ENCODE measurements around the gene POU5F1.

The POU5F1 gene

GRCh38 chr6:31140643-31141042 lies 29.8 kb downstream of the POU5F1 start:
- no peak for DNase-seq (ENCODE audit: low read depth)

DNA sequence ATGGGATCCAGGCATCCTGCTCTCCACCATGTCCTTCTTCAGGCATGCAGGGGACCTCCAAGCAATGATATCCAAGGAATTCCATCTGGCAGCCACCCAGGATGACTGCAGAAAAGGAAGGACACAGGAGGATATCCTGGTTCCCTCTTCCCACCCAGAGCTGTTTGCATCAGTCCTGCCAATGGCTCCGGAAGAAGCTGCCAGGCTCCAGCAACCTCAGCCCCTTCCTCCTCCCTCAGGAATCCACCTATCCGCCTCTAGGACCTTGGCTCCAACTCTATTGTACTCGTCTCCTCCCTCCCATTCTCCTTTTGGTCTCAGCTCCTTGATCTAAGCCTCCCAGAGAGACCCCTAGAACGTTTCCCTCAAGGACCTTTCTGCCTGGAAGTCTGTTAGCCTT lies 30.9 kb downstream of the POU5F1 start:
- peak; percentile 91 for DNase-seq (ENCODE audit: low read depth)

- DNase-seq (ENCODE audit: low read depth), result no peak
These were observed 31.5 kb downstream of the POU5F1 start, which contains the start of gene PSORS1C2 for GRCh38 chr6:31138982-31139381. Gene PSORS1C2, minus strand, starts transcription at chr6:31139066. Its CDS starts 40 bp downstream, at chr6:31139026.

GRCh38 chr6:31135710-31136109 lies 34.8 kb downstream of the POU5F1 start:
- no peak for DNase-seq (ENCODE audit: low read depth)

- DNase-seq (ENCODE audit: low read depth), result no peak
These were observed 37.7 kb downstream of the POU5F1 start for GRCh38 chr6:31132806-31133205.

DNA sequence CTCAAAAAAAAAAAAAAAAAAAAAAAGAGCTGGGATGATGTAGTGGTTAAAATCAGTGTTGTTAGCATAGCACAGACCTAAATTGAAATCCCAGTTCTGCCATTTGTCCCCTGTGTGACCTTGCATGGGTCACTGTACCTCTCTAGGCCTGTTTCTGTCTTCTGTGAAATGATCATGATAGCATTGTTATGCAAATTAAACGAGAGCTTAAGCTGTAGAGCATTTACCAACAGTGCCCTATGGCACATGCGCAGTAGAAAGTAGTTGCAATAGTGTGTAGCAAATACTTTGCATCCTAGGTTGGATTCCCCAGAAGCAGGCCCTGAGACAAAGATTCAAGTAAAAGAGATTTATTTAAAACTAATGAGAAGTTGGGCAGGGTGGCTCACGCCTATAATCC lies 38.9 kb downstream of the POU5F1 start:
- DNase-seq (ENCODE audit: low read depth), result no peak

DNA sequence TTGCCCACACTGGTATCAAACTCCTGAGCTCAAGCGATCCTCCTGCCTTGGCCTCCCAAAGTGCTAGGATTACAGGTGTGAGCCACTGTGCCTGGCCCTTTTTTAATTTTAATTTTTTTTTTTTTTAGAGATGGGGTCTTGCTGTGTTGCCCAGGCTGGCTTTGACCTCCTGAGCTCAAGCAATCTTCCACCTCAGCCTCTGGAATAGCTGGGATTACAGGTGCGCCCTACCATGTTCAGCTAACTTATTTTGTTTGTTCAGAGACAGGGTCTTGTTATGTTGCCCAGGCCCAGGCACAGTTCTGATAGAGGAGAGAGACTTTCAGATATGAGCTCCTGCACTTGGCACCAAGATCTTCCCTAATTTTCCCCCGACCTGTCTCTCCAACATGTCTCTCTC lies 39.7 kb downstream of the POU5F1 start:
- DNase-seq (ENCODE audit: low read depth), result no peak

DNA sequence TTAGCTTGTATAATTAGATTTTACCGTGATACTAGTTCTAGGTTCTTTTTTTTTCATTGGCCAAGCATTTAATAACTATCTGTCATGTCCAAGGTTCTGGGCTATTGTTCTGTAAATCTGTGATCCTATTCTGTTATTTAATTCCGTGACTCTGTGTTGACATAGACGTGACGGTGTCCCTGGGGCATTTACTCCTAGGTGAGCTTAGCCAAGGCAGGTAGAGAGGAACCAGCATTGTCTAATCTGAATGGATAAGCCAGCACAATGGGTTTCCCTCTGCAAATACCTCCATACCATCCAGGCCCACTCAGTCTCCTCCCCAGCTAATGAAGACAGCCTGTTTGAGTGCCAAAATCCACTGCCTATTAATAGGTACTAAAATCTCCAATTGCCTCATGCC lies 41.4 kb downstream of the POU5F1 start:
- no peak for DNase-seq (ENCODE audit: low read depth)

- peak; percentile 53 for DNase-seq (ENCODE audit: low read depth)
These were observed 42.3 kb downstream of the POU5F1 start for GRCh38 chr6:31128093-31128676.

DNA sequence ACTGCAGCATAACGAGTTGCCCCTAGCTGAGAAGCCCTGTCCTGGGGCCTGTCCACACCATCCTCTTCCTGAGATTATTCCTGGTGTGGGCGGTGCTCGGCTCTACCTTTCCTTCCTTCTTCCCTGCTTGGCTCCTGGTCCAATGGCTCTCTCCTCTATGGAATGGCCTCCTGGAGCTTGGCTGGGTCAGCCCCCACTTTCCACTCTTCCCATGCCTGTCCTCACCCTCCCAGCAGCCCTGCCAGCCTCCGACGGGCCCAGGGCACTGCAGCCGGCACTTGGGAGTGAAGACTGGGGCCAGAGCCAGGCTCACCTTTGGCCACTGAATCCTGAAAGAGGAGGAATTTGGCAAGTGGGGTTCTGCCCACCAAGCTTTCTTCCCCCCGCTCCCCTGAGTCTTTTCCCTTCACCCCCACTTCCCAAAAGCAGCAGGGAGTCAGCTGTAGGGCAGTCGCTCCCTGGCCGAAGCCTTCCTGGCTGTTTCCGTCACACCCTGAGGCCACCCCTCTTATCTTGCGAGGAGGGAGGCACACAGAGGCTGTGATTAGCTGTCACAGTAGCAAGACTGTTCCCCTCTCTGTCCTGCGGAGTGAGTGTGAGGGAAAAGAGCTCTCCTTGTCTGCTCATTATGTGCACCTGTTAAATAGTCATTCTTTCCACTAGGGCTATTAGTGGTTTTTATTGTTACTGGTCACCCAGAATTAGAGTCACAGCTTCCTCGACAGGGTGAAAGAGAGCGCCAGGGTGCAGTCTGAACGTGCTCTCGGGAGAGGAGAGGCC lies 43.9 kb downstream of the POU5F1 start:
- DNase-seq (ENCODE audit: low read depth), result no peak

DNA sequence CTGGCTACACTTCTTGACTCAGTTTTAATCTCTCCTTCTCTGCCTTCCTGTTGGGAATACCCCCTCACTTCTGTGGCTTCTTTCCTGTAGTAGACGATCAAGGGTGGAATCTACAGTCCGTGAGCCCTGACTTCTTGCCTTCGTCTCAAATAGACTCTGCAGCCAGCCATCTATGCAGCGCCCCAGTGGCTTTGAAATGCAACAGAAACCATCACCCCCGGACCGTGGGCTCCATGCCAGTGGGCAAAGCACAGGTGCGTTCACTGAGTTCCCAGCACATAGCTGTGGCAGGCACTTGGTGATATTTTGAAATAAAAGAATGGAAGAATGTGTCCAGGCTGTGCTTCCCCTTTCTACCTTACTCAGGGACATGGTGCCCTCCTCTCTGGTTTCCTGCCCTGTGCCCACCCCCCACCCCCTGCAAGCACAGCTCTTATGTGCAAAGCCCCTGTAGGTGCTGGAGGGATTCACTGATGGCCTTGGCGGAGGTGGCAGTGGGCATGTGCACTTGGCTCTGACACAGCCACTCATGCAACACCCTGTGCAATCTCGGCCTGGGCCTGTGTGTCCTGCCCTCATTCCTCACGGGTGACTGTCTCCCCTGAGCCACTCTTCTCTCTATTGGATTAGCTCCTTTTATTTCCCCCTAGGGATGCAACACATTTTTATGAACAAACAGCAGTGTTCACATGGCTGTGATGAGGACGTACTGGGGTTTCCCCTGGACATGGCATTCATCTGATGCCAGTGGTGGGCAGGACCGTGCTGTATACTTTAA lies 44.7 kb downstream of the POU5F1 start:
- peak; percentile 90 for DNase-seq (ENCODE audit: low read depth)

GRCh38 chr6:31125162-31125561 lies 45.3 kb downstream of the POU5F1 start:
- DNase-seq (ENCODE audit: low read depth), result no peak

DNA sequence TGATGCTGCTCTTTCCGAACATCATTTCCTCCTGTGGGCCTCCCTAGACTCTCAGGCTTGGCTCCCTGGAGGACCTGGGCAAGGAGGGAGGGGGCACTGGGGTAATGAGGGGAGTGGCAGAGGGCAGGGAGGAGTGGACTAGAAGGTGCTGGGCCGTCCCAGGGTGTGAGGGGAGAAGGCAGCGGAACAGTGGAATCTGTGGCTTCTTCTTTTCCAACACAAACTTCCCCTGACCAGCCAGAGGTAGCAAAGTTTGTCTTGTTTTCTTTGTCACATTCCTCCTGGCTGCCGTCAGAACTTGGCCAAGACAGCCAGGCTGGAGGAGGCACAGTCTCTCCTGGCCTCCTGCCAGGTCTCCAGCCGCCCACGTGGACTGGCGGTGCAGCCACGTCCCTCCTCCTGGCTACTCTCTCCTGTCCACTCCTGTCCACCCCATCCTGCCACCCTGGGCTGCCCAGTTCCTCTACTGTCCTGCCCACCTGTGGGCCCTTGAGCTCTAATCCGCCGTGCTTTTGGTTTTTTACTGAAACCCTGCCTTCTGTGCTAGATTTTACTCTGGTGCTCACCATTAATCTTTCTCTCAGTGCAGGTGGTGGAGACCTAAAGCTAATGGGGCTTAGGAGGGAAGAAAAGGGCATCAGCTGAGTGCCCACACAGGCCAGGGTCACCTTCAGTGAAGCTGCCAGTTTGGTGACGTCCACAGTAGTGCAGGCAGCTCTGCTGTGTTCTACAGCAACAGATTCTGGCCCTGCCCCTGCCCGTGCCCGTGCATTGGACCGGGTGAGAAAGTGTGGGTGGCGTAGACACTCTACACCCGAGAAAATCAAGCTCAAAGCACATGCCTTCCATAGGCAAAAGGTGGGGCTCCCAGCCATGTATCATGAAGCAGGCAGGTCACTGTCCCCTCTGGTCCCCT lies 47.4 kb downstream of the POU5F1 start:
- peak; percentile 93 for DNase-seq (ENCODE audit: low read depth)

DNA sequence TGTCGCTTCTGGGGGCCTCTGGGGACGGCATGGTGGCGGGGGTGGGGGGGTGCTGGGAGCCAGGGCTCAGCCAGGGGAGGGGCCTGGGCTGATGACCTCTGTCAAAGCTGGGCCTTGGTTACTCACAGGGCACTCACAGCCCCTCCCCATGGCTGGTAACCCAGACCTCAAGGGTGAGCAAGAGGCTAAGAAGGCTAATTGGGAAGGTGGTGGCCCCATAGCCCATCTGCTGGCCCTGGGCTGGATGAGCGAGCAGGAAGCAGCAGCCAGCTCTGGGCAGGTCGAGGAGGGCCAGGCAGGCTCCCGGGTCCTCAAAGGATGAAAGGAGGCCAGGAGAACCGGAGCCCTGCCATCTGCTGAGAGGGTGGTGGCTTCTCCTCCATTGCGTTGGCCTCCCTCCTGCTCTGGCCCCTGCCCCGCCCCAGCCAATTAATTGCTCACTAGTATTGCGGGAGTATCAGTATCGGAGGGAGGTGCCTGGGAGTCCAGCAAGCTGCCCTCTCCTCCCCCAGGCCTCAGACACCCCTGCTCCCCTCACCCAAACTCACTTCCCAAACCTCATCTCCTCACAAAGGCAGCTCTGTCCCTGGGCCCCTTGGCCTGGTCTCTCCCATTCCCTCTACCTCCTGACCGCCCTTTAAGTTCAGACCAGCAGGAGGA lies 49.2 kb downstream of the POU5F1 start:
- no peak for DNase-seq (ENCODE audit: low read depth)

GRCh38 chr6:31120151-31120915 lies 50.1 kb downstream of the POU5F1 start, which contains the start of gene CDSN:
Gene CDSN, minus strand, starts transcription at chr6:31120446. Its CDS starts 27 bp downstream, at chr6:31120419.
- no peak for DNase-seq (ENCODE audit: low read depth)

DNA sequence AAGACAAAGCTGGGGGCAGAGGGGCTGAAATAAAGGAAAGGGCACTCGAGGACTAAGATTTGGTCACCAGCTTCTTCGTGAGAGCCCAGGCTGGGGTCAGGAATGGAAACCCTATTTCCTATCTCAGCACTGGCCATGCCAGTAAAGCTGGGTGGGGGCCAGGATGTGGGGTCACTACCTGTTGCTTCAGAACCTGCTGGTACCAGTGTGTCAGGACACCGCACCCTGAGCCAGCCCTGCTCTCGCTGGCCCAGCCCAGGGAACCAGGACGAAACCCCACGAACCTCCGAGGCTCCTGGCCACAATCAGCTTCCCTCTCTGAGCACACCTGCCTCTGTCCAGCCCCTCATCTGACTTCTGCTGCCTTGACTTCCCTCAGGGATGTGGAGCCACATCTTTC lies 52.3 kb downstream of the POU5F1 start:
- DNase-seq (ENCODE audit: low read depth), result no peak

DNA sequence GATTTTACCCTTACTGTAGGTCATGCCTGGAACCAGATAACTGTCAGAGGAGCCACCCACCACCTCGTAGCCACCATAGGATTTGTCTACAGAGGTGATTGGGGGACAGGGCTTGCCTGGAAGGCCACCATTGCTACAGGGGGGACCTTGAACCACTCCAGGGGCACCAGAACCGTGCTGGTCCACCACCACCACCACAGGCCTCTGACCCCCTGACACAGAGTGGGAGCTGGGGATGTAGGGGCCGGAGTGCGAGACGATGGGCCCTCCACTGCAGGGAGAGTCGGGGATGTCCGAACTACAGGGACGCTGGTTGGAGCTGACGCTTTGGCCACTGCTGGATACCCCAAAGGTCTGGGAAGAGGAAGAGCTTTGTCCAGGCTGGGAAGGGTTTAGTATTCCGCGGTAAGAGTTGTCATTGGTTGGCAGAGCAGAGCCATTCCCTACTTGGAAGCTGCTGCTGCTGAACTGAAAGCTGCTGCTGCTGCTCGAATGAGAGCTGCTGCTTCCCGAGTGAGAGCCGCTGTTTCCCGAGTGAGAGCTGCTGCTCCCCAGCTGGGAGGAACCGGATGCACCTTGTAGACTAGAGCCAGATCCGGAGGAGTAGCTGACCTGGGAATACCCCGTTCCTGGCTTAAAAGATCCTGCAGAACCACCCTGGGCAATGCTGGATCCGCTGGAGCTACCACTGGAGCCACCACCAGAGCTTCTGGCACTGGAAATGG lies 53.7 kb downstream of the POU5F1 start:
- DNase-seq (ENCODE audit: low read depth), result no peak

- DNase-seq (ENCODE audit: low read depth), result no peak
These were observed 54.4 kb downstream of the POU5F1 start for GRCh38 chr6:31115941-31116560.

Measured in EH (cell line).